ENCODE data around the gene PBRM1. TPM values are rescaled to one million over a fixed set of nuclear protein-coding genes. Genes with fewer than 3 reads are reported as not detected.

PBRM1 gene
- total and polyA plus RNA-seq, 4 donors, result 7.1 to 65.7 (median 38.7) TPM

GRCh38 chr3:52663098-52663497, 22.6 kb downstream of the PBRM1 start:
- no peaks in the 10 kb centered on the region for H3K9me3 ChIP-seq (ENCODE audit: control insufficient read depth in 4 of 4, low read length in 3 of 4)
- H3K27me3 ChIP-seq (ENCODE audit: control insufficient read depth in 4 of 4, insufficient read depth in 4 of 4, low read length in 3 of 4), result no peaks in the 10 kb centered on the region
- peaks cover 8 to 39% (median 30%) of the 10 kb centered on the region in 4 donors for H3K36me3 ChIP-seq (ENCODE audit: control insufficient read depth in 4 of 4, insufficient read depth in 3 of 4, low read depth in 1 of 4, low read length in 3 of 4)
- TF ChIP-seq RAD21 (IDR thresholded peaks at IDR 0.05) (peak in 1 of 2 donors; percentile 6), EGR1 (IDR thresholded peaks at IDR 0.05; ENCODE audit: low read depth in 2 of 2) (no peak), HNF4A (conservative IDR thresholded peaks at IDR 0.05) (peak; percentile 58 to 70), TAF1 (conservative IDR thresholded peaks at IDR 0.05) (no peak), FOXA2 (IDR thresholded peaks at IDR 0.05) (no peak), HNF4G (IDR thresholded peaks at IDR 0.05) (peak; percentile 35)
- DNase-seq (ENCODE audit: low spot score), result no peak
- H3K27ac ChIP-seq (ENCODE audit: low read depth in 1 of 2, low read length in 2 of 2), result no peak overlapping the region
- 59% methylated on average over 3 of the region's 3 CpGs for WGBS
- H3K4me3 ChIP-seq (ENCODE audit: low read depth in 1 of 3, low read length in 3 of 3), result no peak overlapping the region
- no peak overlapping the region for H3K9ac ChIP-seq (ENCODE audit: low read depth in 1 of 2, low read length in 2 of 2)
- peaks cover 0 to 7% (median 6%) of the 10 kb centered on the region in 4 donors for H3K4me1 ChIP-seq (ENCODE audit: control insufficient read depth in 4 of 4, insufficient read depth in 4 of 4, low read length in 3 of 4)

DNA sequence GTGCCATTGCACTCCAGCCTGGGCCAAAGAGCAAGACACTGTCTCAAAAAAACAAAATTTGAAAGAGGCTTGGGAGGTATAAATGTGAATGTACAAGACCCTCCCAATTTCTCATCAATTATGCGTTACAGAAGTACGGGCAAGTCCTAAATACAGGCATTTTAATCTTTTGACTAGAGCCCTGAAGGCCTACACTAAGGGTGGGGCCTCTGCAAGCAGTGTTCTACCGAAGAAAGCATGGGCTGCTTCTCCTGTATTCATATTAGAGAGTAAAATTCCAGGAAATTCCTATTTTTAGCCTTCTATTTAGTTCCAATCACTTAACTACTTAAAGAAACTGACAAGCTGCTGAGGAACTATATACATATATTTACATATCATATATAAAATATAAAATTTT, 25.7 kb downstream of the PBRM1 start:
- Histone ChIP-seq H3K27ac (ENCODE audit: low read depth in 1 of 2, low read length in 2 of 2) (no peak overlapping the region), H3K4me1 (ENCODE audit: control insufficient read depth in 4 of 4, insufficient read depth in 4 of 4, low read length in 3 of 4) (peaks cover 0 to 7% (median 6%) of the 10 kb centered on the region in 4 donors), H3K27me3 (ENCODE audit: control insufficient read depth in 4 of 4, insufficient read depth in 4 of 4, low read length in 3 of 4) (no peaks in the 10 kb centered on the region), H3K9ac (ENCODE audit: low read depth in 1 of 2, low read length in 2 of 2) (no peak overlapping the region), H3K9me3 (ENCODE audit: control insufficient read depth in 4 of 4, low read length in 3 of 4) (no peaks in the 10 kb centered on the region), H3K4me3 (ENCODE audit: low read depth in 1 of 3, low read length in 3 of 3) (no peak overlapping the region), H3K36me3 (ENCODE audit: control insufficient read depth in 4 of 4, insufficient read depth in 3 of 4, low read depth in 1 of 4, low read length in 3 of 4) (peaks cover 3 to 48% (median 41%) of the 10 kb centered on the region in 4 donors)
- no peak for DNase-seq (ENCODE audit: low spot score)
- TF ChIP-seq SP1 (IDR thresholded peaks at IDR 0.05) (no peak), RAD21 (IDR thresholded peaks at IDR 0.05) (no peak), EGR1 (IDR thresholded peaks at IDR 0.05; ENCODE audit: low read depth in 2 of 2) (no peak), HNF4G (IDR thresholded peaks at IDR 0.05) (no peak), NR2F2 (IDR thresholded peaks at IDR 0.05) (no peak), JUND (IDR thresholded peaks at IDR 0.05) (no peak), RXRA (IDR thresholded peaks at IDR 0.05) (no peak), HNF4A (conservative IDR thresholded peaks at IDR 0.05) (no peak), FOXA2 (IDR thresholded peaks at IDR 0.05) (no peak)
- TF ChIP-seq, protein P1, sequence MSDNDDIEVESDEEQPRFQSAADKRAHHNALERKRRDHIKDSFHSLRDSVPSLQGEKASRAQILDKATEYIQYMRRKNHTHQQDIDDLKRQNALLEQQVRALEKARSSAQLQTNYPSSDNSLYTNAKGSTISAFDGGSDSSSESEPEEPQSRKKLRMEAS (IDR thresholded peaks at IDR 0.05), result no peak
- TF ChIP-seq, protein P2, sequence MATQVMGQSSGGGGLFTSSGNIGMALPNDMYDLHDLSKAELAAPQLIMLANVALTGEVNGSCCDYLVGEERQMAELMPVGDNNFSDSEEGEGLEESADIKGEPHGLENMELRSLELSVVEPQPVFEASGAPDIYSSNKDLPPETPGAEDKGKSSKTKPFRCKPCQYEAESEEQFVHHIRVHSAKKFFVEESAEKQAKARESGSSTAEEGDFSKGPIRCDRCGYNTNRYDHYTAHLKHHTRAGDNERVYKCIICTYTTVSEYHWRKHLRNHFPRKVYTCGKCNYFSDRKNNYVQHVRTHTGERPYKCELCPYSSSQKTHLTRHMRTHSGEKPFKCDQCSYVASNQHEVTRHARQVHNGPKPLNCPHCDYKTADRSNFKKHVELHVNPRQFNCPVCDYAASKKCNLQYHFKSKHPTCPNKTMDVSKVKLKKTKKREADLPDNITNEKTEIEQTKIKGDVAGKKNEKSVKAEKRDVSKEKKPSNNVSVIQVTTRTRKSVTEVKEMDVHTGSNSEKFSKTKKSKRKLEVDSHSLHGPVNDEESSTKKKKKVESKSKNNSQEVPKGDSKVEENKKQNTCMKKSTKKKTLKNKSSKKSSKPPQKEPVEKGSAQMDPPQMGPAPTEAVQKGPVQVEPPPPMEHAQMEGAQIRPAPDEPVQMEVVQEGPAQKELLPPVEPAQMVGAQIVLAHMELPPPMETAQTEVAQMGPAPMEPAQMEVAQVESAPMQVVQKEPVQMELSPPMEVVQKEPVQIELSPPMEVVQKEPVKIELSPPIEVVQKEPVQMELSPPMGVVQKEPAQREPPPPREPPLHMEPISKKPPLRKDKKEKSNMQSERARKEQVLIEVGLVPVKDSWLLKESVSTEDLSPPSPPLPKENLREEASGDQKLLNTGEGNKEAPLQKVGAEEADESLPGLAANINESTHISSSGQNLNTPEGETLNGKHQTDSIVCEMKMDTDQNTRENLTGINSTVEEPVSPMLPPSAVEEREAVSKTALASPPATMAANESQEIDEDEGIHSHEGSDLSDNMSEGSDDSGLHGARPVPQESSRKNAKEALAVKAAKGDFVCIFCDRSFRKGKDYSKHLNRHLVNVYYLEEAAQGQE (IDR thresholded peaks at IDR 0.05), result no peak
- TF ChIP-seq, protein P3, sequence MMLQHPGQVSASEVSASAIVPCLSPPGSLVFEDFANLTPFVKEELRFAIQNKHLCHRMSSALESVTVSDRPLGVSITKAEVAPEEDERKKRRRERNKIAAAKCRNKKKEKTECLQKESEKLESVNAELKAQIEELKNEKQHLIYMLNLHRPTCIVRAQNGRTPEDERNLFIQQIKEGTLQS (IDR thresholded peaks at IDR 0.05), result no peak
- WGBS, result 63% methylated on average over 3 of the region's 3 CpGs

DNA sequence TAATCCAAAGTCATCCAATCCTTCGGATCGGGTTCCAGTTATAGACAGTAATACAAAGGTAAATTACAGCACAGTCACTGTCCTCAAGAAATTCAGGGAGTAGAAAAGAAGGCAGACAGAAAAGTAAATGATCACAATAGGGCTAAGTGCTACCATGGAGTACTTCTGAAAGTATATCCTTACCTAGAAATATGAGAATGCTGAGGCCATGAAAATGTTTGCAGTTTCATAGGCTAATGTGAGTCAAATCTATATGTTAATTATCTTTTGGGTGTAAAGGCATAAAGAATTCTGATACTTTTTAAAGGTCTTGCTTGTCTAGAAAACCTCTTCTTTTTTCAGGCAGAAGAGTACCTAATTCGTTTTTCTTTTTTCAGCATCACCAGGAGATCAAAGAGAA, 29.8 kb downstream of the PBRM1 start:
- no peak for DNase-seq (ENCODE audit: low spot score)
- Histone ChIP-seq H3K9ac (ENCODE audit: low read depth in 1 of 2, low read length in 2 of 2) (no peak overlapping the region), H3K36me3 (ENCODE audit: control insufficient read depth in 4 of 4, insufficient read depth in 3 of 4, low read depth in 1 of 4, low read length in 3 of 4) (peaks cover 6 to 62% (median 54%) of the 10 kb centered on the region in 4 donors), H3K27me3 (ENCODE audit: control insufficient read depth in 4 of 4, insufficient read depth in 4 of 4, low read length in 3 of 4) (no peaks in the 10 kb centered on the region), H3K27ac (ENCODE audit: low read depth in 1 of 2, low read length in 2 of 2) (no peak overlapping the region), H3K4me1 (ENCODE audit: control insufficient read depth in 4 of 4, insufficient read depth in 4 of 4, low read length in 3 of 4) (no peaks in the 10 kb centered on the region), H3K9me3 (ENCODE audit: control insufficient read depth in 4 of 4, low read length in 3 of 4) (no peaks in the 10 kb centered on the region), H3K4me3 (ENCODE audit: low read depth in 1 of 3, low read length in 3 of 3) (no peak overlapping the region)
- TF ChIP-seq TAF1 (conservative IDR thresholded peaks at IDR 0.05), result no peak
- no peak for TF ChIP-seq RAD21 (IDR thresholded peaks at IDR 0.05)
- TF ChIP-seq, protein P1 (IDR thresholded peaks at IDR 0.05), result no peak
- TF ChIP-seq HNF4A (conservative IDR thresholded peaks at IDR 0.05), result no peak
- TF ChIP-seq FOXA1 (IDR thresholded peaks at IDR 0.05), result no peak
- TF ChIP-seq, protein P4, sequence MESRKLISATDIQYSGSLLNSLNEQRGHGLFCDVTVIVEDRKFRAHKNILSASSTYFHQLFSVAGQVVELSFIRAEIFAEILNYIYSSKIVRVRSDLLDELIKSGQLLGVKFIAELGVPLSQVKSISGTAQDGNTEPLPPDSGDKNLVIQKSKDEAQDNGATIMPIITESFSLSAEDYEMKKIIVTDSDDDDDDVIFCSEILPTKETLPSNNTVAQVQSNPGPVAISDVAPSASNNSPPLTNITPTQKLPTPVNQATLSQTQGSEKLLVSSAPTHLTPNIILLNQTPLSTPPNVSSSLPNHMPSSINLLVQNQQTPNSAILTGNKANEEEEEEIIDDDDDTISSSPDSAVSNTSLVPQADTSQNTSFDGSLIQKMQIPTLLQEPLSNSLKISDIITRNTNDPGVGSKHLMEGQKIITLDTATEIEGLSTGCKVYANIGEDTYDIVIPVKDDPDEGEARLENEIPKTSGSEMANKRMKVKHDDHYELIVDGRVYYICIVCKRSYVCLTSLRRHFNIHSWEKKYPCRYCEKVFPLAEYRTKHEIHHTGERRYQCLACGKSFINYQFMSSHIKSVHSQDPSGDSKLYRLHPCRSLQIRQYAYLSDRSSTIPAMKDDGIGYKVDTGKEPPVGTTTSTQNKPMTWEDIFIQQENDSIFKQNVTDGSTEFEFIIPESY (IDR thresholded peaks at IDR 0.05), result no peak
- TF ChIP-seq RXRA (IDR thresholded peaks at IDR 0.05), result no peak
- TF ChIP-seq, protein P2 (IDR thresholded peaks at IDR 0.05), result no peak
- 97% methylated on average over 3 of the region's 3 CpGs for WGBS

Data from liver (tissue), 9 donors.